HG02642 (cell line): Measurements from ENCODE around the gene DHX58.

Experiments used
- ATAC-seq: cut with Tn5 transposase; IDR thresholded peaks from one replicate; pipeline ENCODE4 v1.9.1; 2021; ENCODE audit warnings: mild to moderate bottlenecking; ENCODE audit not compliant: unreplicated experiment, poor library complexity

Gene DHX58

DNA sequence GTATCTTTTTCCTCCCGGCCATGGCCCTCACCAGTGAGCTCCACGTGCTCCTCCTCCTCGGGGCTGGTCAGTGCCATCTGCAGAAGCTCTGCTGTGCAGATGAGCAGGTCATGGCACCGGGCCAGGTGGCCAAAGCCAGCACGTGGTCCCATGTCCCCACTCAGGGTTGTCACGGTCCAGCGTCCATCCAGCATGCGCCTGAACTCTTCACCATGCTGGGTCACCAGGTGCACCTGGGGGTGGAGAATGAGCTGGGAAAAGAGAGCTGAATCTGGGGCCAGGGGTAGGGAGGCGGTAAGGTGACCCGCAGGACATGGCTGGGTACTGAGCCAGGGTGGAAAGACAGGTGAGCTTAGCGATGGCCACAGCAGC lies 1.3 kb downstream of the DHX58 start:
- no peak for ATAC-seq

DNA sequence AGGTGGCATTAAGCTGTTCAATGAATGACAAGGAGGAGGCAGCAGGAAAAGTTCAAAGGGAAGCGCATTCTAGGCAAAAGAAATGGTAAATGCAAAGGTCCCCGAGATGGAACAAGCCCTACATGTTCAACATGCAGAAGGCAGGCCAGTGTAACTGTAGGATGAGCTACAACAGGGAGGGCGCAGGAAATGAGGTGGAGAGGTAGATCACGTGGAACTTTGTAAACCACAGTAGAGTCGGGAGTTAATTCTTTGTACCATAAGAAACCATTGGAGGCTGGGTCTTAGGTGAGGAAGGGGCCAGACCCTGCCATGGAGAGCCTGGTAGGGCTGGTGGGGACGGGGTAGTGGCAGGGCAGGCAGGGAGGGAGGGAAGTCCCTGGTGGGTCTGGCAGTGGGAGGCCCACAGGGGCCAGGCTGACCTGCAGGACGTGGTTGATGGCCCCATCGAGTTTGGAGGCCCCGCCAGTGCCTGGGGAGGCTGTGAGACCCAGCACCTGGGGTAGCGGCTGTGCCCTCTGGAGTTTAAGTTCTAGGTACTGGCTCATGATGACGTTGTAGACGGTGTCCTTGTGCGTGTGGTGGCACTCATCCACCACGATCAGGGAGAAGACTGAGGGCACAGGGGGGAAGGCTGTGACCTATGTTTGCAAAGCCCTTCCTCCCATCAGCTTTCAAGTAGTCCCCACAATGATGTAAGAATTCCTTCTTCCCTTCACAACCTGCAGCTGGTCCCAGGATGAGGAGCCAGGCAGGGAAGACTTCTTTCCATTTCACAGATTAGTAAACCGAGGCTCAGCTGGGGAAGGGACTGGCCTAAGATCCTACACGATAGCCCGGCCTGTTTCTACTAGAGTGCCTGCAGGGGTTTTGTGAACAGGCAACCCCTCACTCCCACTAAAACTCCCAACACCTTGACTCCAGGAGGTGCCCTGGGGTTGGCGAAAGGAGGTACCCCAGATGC lies 1.9 kb downstream of the DHX58 start:
- ATAC-seq: no peak

DNA sequence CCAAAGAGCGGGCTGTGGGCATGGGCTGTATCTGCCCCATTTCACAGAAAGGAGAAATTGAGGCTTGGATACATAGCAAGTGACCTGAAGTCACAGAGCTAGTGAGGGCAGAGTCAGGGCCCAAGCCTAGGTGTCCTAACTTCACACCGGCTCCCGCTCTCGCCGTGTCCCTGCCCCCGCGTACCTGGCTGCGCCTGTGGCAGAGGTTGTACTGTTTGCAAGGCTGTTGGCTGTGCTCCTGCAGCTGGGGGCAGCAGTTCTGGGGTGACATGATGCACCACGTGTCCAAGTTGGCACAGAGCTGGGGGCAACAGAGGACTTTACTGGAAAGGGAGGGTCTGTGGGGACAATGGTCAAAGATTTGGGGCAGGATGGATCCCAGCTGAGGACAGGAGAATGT lies 3.4 kb downstream of the DHX58 start:
- ATAC-seq: no peak

DNA sequence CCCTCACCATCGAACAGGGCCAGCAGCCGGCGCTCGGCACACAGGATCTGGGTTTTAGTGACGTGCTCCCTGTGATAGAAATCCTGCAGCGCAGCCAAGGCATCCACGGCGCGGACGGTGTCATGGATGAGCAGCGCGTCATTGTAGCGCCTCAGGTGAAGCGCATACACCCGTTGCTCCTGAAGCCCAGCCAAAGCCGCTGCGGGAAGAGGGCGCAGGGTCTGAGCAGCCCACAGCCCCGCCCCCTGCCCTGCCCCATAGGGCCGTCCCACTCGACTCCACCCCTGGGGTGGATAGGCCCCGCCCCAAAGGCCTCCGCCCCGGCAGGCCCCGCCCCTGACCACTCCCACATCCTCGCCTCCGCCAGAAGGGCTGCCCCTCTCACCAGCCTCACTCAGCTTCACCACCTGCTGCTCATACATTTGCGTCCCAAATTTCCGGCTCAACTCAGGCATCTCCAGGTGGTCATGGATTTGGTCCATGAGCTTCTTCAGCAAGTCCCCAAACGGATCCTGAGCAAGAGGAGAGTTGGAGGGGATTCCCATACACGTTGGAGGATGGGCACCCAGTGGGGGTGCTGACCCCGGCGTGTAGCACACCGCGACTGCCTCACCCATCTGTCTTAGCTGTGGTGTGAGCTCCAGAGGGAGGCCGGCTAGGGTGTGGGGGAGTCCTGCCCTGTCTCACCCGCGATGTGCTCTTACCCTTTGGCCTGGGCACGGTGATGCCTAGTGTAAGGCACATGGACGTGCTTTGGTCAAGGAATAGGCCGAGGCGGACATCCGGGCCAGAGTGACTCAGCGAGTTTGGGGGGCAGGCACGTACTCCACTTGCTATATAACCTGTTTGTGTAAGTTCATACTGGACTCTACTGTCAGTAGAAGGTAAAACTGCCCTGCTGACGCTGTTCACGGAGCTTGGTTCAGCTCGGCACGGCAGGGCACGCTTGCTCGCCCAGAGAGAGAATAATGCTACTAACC lies 4.6 kb downstream of the DHX58 start:
- ATAC-seq: peak; percentile 55

DNA sequence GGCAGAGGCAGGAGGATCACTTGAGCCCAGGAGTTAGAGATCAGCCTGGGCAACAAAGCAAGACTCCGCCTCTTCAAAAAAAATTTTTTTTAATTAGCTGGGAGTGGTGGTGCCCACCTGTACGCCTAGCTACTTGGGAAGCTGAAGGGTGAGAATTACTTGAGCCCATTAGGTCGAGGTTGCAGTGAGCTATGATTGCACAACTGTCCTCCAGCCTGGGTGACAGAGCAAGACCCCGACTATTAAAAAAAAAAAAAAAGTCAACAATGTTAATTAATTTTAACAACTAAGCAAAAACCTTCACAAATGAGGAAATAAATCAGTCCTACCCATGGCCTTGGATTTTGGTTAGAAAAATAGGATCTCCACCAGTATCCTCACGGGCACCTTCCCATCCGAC lies 5.4 kb downstream of the DHX58 start:
- ATAC-seq: no peak

DNA sequence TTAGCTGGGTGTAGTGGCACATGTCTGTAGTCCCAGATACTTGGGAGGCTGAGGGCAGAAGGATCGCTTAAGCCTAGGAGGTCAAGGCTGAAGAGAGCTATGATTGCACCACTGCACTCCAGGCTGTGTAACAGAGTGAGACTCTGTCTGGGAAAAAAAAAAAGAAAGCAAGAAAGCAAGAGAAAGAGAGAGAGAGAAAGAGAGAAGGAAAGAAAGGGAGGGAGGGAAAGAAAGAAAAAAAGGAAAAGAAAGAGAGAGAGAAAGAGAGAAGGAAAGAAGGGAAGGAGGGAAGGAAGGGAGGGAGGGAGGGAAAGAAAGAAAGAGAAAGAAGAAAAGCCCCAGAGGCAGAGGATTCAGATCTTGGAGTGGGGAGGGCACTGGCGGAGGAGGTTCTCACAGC lies 6.5 kb downstream of the DHX58 start:
- no peak for ATAC-seq

DNA sequence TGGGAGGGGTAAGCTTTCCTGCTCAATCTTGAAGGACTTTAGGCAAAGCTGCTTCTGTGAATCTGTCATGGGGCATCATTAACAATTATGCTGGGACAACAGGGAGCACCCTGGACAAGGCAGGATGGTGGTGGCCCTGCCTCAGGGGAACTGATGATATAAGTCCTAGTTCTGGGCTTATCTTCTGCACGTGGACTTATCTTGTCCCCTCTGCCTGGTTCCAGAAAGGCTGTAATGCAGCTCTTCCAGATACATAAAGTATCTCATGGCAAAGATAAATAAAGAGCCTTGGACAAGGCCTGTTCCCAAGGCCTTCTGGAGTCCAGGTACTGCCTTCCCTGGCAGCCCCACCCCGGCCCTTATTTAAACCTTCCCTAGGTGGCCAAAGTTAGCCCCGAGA lies 8.2 kb downstream of the DHX58 start:
- ATAC-seq: no peak

DNA sequence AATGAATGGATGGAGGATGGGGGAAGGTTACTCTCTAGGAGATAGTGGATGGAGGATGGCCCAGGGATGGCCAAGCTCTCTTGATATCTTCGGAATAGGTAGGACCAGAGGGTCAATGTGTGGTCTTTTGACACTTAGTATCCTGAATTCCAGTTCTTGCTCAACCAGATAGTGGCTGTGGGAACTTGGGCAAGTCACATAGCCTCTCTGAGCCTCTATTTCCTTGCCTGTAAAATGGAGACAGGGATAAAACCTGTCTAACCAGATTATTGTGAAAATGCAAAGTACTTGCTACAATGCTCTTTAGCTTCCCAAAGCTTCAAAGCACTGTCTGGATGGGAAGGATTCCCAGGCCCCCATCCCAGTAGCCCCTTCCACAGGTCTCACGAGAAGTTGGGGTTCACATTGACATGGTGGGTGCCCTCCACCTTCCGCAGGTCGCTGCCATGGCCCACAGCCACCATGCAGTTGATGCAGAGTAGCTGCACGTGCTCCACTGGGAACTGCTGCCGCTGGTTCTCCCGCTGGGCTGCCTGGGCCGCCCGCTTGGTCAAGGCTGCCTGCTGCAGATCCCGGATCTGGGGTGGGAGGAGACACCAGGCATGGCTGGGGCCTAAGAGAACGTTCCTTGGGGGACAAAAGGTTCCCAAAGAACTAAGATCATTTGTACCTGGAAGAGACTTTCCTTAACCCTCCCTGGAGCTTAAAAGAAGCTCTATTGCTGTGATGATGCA lies 9.1 kb downstream of the DHX58 start:
- ATAC-seq: no peak

DNA sequence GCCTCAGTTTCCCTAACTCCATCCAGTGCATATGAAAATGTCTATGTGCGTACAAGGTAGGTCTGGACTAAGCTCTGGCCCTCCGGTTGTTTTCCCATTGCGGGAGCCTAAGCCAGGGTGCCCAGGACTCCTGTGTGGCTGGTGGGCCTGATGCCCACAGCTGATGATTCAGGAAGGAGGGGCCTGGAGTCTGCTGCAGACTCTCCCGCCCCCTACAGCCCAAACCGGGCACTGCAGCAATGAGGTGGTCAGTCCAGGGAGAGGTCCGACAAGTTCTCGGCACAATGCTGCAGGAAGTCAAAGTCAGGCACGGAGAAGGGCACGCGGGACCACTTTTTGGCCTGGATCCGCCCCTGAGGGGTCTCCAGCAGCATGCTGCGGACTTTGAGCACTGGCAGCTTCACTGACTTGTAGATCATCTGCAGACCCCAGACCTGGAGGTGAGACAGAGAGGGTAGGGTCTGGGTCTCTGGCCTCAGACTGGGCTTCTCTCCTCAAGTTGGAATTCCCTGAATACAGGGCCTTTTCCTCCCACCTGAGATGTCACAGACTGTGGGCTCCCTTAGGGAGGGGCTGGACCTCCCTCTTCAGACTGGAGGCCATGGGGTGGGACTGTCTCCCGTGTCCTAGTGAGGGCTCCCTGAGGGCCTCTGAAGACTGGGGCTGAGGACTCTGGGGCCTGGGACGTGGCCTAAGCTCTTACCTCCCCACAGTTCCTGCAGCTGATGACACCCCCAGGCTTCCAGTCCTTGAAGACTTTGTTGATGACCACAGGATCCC lies 10.8 kb downstream of the DHX58 start:
- ATAC-seq: no peak

DNA sequence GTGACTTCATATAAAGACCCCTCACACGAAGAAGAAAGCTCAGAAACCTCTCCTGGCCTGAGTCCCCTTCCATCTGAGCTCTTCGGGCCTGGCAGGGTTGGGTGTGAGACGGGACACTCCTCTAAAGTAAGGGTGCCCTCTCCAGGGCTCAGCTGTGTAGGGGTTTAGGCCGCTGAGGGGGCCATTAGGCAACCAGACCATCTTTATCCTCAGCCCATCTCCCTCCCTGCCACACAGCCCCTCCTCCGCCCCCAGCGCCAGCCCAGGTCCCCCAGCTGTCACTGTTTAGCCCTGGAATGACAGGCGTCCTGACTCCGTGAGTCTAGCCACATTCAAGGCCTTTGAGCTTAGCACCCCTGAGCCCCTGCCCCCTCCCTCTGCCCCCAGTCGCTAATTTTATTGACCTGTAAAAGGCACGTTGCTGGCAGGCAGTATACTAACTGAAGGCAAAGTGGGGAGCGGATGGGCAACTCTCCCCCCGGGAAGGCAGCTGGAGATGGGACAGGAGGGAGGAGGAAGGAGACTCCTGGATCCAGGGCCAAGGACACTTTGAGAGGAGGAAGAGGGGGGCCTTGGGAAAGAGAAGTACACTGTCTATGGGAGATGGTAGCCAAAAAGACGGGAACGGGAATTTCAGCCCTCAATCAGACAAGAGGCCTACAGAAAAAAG lies 13.6 kb downstream of the DHX58 start:
- ATAC-seq: no peak

DNA sequence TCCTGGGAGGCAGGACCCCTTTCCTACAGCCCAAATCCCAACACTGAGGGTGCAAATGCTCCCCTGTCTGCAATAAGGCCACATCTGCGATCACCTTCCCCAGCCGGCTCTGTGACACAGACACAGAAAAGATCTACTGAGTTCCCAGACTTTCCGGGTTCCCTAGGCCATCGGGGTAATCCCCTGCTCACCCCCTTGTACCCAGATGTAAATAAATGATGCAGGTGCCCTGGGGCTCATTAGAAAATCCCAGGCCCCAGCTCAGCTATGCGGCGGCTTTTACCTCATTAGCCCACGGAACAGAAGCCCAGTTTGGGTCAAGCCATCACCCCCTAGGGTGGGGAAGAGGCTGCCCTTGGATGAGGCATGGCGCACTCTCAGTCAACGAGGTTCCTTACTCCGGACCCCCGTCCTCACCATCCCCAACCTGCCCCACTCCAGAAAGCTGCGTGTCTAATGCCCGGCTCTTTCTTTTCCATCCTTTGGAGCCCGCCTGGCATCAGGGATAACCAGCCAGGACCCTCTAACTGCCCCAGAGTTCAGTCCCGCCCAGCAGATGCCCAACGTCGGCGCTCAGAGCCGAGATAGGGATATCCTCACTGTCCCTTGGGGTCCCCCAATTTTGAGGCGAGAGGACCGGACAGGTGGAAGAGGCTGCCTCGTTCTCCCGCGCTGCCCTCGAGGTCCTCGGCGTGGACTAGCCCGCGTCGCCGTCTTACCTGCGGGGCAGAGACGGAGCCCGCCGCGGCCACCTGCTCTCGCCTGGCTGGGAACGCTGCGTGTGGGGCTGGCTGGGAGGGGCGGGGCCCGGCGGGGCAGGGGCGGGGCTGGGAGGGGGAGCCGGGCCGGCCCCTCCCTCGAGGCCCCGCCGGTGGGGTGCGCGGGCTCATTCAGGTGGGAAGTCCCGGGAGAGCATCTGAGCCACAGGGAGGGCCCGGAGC lies 14.6 kb downstream of the DHX58 start, which contains the start of gene ZNF385C:
Gene ZNF385C, minus strand, starts transcription at position 783 of the 941 bp plus-strand sequence. CDS start 35,417 bp downstream, outside the sequence.
- no peak for ATAC-seq

DNA sequence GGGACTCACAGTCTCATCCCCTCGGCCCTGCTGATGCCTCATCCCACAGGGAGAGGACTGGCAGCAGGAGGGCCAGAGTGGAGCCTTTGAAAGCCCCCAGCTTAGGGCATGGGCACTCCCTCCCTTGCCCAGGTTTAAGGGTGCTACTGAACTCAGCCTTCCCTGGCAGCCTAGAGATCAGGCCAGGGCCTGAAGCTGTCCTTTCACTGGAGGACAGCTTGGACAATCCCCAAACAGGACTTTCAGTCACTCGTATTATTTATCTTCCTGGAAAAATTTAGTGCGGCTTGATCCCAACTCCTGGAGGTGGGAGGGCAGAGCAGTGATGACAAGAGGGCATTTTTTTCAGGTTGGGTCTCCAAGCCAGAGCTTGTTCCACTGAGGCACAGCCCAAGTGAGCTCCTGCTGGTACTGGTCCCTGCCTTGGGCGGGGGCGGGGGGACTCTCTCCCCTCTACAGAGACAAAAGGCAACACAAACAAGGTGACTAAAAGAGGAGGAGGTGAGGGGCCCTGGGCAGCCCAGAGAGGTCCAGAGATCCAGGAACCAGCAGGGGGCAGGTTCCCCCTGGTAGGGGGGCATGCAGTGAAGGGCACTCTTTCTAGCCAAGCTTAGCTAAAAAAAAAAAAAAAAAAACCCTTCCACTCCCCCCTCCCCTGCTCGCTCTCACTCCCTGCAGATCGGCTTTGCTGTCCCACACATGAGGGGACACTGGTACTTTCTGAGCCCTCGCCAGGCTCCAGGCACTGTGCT lies 16.0 kb downstream of the DHX58 start:
- ATAC-seq: no peak

DNA sequence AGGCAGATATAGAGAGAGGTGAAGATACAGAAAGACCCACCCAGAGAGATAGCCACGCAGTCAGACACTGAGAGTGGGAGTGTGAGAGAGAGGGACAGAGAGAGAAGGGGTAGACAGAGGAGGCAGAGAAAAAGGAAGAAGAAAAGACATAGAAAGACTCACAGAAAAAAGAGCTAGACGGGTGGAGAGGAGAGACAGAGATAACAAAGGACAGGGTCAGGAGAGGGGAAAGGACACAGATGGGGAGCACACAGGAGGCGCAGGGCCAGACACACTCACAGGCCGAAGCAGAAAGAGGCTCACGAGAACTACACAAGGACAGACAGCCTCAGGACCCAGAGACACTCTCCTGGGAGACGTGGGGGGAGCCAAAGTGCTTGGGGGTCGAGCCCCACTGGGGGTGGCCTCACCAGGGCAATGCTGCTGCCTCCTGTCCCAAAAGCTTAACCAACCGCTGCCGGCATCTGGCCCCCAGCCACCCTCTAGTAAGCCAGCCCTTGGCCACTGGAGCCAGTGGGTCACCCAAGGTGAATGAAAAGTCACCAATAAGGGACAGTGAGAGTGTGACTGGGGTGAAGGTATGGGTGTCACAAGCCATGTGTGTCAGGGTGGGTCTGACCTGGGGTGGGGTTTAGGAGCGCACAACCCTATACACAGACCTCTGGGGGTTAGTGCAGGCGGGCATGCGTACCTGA lies 18.0 kb downstream of the DHX58 start:
- no peak for ATAC-seq

DNA sequence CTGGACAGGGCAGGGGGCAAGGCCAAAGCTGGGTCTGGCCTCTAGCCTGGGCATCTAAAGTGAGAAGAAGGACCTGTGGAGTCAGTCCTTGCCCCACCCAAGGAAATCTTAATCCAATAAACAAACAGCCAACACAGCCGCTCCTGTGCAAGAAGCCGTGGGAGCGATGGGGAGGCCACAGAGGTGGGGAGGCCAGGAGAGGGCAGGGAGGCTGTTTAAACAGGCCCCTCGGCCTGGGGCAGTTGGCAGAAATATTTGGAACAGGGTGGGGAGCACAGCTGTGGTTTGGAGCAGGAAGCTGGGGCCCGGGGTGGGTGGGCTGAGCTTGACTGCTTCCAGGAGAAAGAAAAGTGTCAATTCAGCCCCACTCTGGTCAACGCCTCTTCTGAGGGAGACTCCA lies 19.6 kb downstream of the DHX58 start:
- ATAC-seq: no peak

DNA sequence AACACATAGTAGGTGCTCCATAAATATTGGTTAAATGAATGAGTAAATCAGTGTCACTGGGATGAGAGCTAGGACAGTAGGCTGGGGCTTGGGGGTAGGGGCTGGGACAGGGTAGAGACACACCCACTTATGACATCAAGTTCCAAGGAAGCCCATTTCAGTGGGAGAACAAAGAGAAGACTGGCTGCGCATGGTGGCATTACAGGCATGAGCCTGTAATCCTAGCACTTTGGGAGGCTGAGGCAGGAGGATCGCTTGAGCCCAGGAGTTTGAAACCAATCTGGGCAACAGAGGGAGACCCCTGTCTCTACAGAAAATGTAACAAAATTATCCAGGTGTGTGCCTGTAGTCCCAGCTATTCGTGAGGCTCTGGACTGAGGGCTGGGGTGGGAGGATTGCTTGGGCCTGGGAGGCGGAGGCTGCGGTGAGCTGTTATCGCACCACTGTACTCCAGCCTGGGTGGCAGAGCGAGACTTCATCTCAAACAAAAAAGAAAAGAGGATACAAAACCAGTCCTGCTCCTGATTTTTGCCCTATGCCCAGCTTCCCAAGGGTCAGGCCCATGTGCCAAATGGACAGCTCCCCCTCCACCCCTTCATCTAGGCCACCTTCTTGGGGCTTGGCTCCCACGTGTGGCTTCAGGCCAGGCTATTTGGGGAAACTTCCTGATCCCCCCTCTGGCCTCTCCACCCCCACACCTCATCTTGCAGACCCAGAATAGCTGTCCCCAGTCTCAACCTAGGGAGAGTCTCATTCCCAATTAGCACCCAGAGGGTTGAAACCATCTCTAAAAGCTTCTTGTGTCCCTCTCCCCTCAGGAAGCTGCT lies 21.3 kb downstream of the DHX58 start:
- ATAC-seq: no peak

DNA sequence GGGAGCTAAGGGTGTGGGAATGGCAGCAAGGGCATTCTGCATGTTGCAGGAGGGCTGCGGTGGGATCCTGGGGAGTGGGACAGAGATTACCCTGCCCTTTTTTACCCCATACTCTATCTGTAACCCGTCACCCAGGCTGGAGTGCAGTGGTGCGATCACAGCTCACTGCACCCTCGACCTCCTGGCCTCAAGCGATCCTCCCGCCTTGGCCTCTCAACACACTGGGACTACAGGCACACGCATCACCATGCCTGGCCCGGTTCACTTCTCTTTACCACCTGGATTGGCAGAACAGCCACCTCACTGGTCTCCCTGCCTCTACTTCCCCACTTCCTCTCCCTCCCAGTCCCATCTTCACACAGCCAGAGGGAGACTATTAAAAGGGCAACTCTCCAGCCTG lies 23.8 kb downstream of the DHX58 start:
- no peak for ATAC-seq
